ENCODE data around the gene RAB24. TPM values are rescaled to one million over a fixed set of nuclear protein-coding genes. Genes with fewer than 3 reads are reported as not detected.

RAB24 gene
- total RNA-seq: 10 to 100 TPM; 23.4 to 33.1 (median 29.5) TPM
- long read RNA-seq, donor 1, transcript RAB24-206 (7 exons, 1,820 nt): major isoform, 27 of 81 reads
- long read RNA-seq, donor 1, transcript RAB24-204 (9 exons, 1,236 nt): minor isoform, 13 of 81 reads
- long read RNA-seq, donor 1, transcript RAB24-201 (8 exons, 1,311 nt): minor isoform, 24 of 81 reads
- long read RNA-seq, donor 1, partial matches to known transcripts: 0 of 81 reads
- long read RNA-seq, donor 1, other reads (novel, unspliced or antisense): 14 of 81 reads
- long read RNA-seq, donor 2, transcript RAB24-201 (8 exons, 1,311 nt): major isoform, 12 of 32 reads
- long read RNA-seq, donor 2, transcript RAB24-204 (9 exons, 1,236 nt): minor isoform, 5 of 32 reads
- long read RNA-seq, donor 2, transcript RAB24-206 (7 exons, 1,820 nt): minor isoform, 9 of 32 reads
- long read RNA-seq, donor 2, partial matches to known transcripts: 0 of 32 reads
- long read RNA-seq, donor 2, other reads (novel, unspliced or antisense): 6 of 32 reads

GRCh38 chr5:177303121-177303924 is at the start of gene RAB24, which contains the start of gene PRELID1:
Gene RAB24, minus strand, starts transcription at chr5:177303719. Its CDS starts 431 bp downstream, at chr5:177303288.
Gene PRELID1, plus strand, starts transcription at chr5:177303799. Its CDS starts 187 bp downstream, at chr5:177303986.
- no peaks in the 10 kb centered on the region for H3K36me3 ChIP-seq (ENCODE audit: low read depth)
- peaks cover 55% of the 10 kb centered on the region for H3K4me1 ChIP-seq (ENCODE audit: low read depth)
- TF ChIP-seq, protein P1, sequence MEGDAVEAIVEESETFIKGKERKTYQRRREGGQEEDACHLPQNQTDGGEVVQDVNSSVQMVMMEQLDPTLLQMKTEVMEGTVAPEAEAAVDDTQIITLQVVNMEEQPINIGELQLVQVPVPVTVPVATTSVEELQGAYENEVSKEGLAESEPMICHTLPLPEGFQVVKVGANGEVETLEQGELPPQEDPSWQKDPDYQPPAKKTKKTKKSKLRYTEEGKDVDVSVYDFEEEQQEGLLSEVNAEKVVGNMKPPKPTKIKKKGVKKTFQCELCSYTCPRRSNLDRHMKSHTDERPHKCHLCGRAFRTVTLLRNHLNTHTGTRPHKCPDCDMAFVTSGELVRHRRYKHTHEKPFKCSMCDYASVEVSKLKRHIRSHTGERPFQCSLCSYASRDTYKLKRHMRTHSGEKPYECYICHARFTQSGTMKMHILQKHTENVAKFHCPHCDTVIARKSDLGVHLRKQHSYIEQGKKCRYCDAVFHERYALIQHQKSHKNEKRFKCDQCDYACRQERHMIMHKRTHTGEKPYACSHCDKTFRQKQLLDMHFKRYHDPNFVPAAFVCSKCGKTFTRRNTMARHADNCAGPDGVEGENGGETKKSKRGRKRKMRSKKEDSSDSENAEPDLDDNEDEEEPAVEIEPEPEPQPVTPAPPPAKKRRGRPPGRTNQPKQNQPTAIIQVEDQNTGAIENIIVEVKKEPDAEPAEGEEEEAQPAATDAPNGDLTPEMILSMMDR (IDR thresholded peaks at IDR 0.05): no peak
- intact Hi-C loops (cut with DNase I, micrococcal nuclease): no loop called here
- peak within 1 kb of the TSS; percentile 92 for H3K4me3 ChIP-seq
- ATAC-seq (peak; percentile 80), DNase-seq (peak; percentile 94 to 95 (median 94))
- H3K9me3 ChIP-seq: no peaks in the 10 kb centered on the region

GRCh38 chr5:177353093-177353492 is 49.6 kb upstream of the RAB24 start:
- ATAC-seq (no peak), DNase-seq (no peak)
- TF ChIP-seq, protein P1 (IDR thresholded peaks at IDR 0.05): no peak
- peaks cover 5% of the 10 kb centered on the region for H3K36me3 ChIP-seq (ENCODE audit: low read depth)
- peaks cover 37% of the 10 kb centered on the region for H3K4me1 ChIP-seq (ENCODE audit: low read depth)
- H3K9me3 ChIP-seq: no peaks in the 10 kb centered on the region
- H3K4me3 ChIP-seq: no peak overlapping the region
- intact Hi-C loops (cut with DNase I, micrococcal nuclease): no loop called here

DNA sequence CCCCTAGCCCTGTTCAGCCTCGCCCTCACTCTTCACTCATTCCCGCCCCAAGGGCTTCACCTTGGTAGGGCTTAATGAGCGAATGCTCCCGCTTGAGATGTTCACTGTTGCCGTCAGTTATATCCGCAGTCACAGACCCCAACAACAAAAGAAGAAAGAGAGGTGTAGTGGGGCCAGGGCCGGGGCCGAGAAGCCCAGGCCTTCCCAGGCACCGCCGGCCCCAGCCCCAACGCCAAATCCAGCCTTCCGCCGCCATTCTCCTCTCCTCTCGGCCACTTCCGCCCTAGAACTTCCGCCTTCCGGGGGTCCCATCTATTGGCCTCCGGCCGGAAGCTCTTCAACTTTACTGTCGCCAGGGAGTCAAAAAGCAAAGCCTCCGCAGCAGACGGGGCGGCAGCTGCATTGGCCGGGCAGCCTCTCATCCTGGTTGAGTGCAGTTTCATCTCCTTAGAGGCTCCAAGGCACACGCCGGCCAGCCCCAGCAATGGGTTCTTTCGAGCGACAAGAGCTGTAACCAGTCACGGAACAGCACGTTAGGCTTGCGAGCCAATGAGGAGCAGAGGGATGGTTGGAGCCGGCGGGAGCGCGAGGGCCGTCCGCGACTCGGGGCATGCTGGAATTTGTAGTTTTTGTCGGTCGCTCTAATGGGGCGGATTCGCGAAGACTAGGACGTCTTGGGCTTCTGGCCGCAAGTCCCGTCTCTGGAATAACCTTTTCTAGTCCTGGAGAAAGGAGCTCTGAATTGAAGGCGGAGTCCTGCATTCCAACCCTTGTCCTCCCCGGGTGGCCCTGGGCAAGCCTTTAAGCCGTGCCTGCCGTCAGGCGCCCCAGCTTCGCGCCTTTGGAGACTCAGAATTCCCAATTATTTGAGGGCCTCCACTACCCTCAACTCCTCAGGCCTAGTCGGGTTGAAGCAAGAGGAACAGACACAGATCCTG is 48.1 kb upstream of the RAB24 start, which contains the start of gene LMAN2:
TSS of gene LMAN2 (minus strand) at position 277 of the 938 bp plus-strand sequence. CDS start at position 256, 21 bp downstream.
- Histone ChIP-seq H3K4me1 (ENCODE audit: low read depth) (peaks cover 27% of the 10 kb centered on the region), H3K4me3 (peak within 1 kb of the TSS; percentile 60), H3K9me3 (no peaks in the 10 kb centered on the region), H3K36me3 (ENCODE audit: low read depth) (peaks cover 5% of the 10 kb centered on the region)
- TF ChIP-seq, protein P1 (IDR thresholded peaks at IDR 0.05): no peak
- ATAC-seq (peak; percentile 98), DNase-seq (peak; percentile 93 to 95 (median 95))
- intact Hi-C loops (cut with DNase I, micrococcal nuclease): no loop called here

- intact Hi-C loops (cut with DNase I, micrococcal nuclease): no loop called here
- ATAC-seq: no peak
- TF ChIP-seq, protein P1 (IDR thresholded peaks at IDR 0.05): no peak
- DNase-seq: no peak
- Histone ChIP-seq H3K9me3 (no peaks in the 10 kb centered on the region), H3K4me3 (peak overlapping the region; percentile 60), H3K36me3 (ENCODE audit: low read depth) (peaks cover 5% of the 10 kb centered on the region), H3K4me1 (ENCODE audit: low read depth) (peaks cover 27% of the 10 kb centered on the region)
Measured at GRCh38 chr5:177350776-177351391, 47.4 kb upstream of the RAB24 start.

All from mucosa of descending colon (tissue), 3 donors.